GM18505 (cell line): ENCODE measurements around the gene NUCKS1.
"Not testable (repeated sequence)": the region's sequence is repeated elsewhere in the genome, so short reads cannot be mapped to it uniquely, and the experiment has no call there.

Experiments used
- ATAC-seq: cut with Tn5 transposase; IDR thresholded peaks from one replicate; pipeline ENCODE4 v1.9.1; 2021; ENCODE audit not compliant: unreplicated experiment
- POLR2A ChIP-seq: IDR thresholded peaks from 4 replicates; pipeline ENCODE4 v1.6.1; 2011; ENCODE audit warnings: borderline replicate concordance; ENCODE audit not compliant: insufficient read depth, insufficient read length; ENCODE audit errors: extremely low read depth

The NUCKS1 gene

DNA sequence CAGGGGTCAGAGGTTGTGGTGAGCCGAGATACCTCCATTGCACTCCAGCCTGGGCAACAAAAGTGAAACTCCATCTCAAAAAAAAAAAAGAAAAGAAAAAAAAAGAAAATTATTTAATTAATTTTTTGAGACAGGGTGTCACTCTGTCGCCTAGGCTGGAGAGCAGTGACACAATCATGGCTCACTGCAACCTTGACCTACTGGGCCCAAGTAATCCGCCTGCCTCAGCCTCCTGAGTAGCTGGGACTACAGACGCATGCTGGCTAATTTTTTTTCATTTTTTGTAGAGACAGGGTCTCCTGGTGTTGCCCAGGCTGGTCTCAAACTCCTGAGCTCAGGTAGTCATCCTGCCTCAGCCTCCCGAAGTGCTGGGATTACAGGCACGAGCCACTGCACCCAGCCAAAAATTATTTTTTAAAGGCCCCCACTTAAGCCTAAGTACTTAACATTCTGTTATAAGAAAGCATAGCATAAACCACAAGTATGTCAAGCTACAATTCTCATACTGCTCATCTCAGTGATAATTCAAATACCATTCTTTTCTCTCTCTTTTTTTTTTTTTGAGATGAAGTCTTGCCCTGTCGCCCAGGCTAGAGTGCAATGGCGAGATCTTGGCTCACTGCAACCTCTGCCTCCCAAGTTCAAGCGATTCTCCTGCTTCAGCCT, 19.9 kb downstream of the NUCKS1 start:
- TF ChIP-seq POLR2A: no peak
- ATAC-seq: no peak

DNA sequence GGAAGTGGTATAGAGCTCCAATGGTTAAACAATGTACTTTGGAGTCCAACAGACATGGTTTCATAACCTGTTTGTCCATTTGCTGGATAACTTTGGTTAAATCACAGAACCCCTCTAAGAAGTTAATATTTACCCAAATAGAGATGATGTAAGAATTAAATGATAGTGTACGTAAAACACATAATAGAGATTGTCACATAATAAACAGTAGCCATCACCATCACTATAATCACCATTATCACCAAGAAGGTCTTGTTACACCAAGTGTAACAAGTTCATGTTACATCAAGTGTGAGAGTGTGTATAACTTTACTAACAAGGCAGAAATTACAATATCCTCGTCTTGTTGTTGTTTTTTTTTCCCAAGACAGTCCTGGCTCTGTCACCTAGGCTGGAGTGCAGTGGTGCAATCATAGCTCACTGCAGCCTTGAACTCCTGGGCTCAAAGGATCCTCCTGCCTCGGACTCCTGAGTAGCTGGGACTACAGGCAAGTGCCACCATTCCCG, 23.3 kb downstream of the NUCKS1 start:
- ATAC-seq: no peak
- no peak for TF ChIP-seq POLR2A

DNA sequence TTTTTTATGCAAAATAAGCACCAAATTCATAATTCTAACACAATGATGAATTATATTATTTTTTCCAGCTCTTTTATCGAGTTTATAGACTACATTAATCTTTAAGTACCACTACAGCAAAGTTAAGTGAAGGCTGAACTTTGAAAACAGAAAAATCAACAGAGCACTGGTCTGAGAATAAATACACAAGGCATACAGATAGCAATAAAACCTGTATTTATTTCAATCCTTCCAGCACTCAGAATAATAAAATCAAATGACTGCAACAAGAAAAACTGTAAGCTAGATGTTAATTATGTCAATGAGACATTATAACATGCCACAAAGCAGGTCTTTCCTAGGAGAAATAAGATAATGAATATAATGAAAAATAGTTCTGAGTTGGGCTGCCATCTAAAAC, 24.5 kb downstream of the NUCKS1 start:
- no peak for ATAC-seq
- TF ChIP-seq POLR2A: no peak

DNA sequence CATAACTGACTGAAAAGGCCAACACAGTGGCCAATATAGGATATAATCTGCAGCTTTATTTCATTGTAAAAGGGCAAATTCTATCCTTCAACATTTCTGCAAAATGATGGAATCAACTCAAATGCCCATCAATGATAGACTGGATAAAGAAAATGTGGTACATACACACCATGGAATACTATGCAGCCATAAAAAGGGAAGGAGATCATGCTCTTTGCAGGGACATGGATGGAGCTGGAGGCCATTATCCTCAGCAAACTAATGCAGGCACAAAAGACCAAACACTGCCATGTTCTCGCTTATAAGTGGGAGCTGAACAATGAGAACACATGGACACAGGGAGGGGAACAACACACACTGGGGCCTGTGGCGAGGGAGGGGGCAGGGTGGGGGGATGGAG, 29.2 kb downstream of the NUCKS1 start:
- ATAC-seq: not testable (repeated sequence)

DNA sequence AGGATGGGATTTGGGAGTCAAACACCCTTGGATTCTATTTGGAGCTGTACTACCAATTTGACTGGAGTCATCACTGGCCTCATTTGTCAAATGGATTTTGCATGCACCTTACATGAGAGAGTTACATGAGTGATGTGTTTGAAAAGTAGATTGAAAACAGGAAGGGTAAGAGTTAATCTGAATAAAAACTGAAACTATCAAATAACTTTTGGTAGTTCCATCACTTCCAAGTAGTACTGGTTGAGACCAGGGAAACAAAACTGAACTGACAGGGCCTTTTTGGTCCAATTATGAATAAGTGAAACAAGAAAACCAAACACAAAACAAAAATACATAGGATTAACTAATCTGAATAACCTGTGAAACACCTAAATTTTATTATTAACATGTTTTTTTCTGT, 30.2 kb downstream of the NUCKS1 start:
- no peak for ATAC-seq
- no peak for TF ChIP-seq POLR2A

DNA sequence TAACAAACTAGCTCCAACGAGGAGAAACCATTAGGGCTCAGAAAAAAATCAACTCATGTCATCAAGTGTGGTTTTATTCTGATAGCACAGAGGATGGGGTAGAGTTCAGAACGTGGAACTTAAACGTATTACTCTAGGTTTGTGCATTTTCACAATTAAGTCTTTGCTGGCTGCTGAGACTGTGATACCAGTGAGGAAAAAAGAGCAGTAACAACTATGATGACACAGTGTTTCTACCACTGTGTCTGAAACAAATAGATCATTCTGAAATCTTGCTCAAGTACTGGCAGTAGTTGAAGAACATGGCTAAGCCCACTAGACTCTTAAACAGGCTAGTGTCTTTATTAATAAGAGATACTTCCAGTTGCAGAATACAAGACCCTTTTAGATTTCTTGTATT, 31.0 kb downstream of the NUCKS1 start:
- no peak for ATAC-seq
- TF ChIP-seq POLR2A: no peak

DNA sequence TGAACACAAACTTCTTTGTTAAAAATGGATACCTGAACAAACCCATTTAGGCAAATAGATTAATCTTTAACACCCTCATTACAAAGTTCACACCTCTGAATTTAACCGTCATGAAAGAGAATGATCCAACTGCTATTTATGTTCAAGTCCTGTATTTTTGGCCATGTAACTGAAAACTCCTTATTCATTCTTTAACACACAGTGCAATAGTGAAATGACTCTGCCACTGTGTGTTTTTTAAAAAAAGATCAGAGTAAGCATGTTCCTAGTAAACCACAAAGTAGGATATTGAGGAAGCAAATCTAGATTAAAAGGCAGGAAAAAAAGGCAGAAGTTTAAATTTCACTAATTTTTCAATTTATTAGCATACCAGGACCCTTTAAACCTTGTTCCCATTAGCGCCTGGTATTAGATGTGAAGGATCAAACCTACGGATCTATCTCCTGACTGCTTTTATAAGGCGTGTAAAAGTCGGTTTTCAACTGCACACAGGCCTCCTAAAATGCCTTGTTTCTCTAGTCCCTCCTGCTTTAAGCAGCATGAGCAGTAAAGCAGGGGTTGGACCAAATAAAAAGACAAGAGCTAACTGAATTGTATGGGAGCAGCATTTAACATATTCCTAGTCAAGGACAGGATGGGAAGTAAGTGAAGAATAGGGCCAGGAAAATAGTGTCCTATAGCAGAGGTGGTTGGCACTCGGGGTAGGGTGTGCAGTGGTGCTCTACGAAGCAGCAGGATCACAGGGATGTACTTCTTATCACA, 33.4 kb downstream of the NUCKS1 start:
- no peak for ATAC-seq
- TF ChIP-seq POLR2A: no peak

DNA sequence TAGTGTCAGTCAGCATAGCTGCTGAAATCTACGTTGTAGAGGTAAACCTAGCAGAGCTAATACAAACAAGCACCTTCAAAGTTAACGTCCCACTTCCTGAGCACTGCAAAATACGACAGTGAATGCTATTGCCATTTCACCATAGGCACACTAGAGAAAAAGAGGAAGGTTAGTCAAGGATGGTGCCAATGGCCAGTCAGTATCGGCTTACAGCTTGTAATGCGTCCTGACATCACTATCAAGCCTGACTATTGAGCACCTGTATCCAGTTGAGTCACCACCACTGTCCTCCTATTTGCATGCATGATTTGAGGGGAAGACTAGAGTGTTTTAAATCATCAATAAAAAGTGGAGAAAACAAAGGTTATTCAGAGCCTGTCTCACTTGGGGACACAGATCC, 34.4 kb downstream of the NUCKS1 start:
- no peak for ATAC-seq
- no peak for TF ChIP-seq POLR2A

DNA sequence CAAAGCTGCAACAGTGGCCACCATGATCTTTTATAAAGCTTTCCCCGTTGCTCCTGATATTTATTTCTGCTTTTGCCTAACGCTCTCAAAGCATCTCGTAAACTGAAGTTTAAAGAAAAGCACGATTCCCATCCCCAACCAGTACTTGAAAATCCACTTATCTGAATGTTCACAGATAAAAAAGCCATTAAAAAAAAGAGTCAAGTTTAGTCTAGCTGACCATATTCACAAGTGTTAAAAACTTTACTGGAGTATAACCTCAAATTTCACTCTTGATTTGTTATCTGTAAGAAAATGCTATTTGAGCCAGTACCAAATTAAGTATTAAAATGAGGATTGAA, 35.1 kb downstream of the NUCKS1 start:
- no peak for ATAC-seq
- TF ChIP-seq POLR2A: no peak

DNA sequence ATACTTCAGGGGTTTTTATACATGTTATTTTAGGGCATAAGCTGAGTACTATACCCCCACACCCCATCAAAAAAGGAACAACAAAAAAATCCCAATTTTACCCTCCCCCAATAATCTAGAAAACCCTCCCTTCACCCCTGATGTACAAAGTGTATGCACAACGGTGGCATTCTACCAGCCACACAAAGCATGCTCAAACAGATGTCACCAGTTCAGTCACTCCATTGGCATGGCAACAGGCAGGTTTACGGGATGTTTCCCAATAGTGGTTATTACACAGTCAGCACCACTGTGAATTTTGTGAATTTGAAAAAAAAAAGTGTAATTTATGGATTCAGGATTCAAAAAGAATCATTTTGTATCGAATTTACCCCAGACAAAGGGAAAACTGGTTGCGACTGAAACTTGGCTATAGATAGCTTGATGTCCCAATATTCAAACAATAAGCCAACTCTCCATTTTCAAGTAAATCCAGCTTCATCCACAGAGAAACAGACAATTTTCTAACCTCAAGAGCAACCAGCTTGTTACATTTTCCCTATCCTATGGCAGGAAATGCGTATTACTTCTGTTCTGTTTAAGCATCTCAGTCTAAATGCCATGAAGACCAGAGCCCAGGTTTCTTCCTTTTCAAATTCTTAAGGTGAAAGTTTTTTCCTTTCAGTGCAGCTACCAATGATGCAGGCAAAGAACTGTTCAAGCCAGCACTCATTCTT, 35.6 kb downstream of the NUCKS1 start:
- no peak for TF ChIP-seq POLR2A
- ATAC-seq: no peak

DNA sequence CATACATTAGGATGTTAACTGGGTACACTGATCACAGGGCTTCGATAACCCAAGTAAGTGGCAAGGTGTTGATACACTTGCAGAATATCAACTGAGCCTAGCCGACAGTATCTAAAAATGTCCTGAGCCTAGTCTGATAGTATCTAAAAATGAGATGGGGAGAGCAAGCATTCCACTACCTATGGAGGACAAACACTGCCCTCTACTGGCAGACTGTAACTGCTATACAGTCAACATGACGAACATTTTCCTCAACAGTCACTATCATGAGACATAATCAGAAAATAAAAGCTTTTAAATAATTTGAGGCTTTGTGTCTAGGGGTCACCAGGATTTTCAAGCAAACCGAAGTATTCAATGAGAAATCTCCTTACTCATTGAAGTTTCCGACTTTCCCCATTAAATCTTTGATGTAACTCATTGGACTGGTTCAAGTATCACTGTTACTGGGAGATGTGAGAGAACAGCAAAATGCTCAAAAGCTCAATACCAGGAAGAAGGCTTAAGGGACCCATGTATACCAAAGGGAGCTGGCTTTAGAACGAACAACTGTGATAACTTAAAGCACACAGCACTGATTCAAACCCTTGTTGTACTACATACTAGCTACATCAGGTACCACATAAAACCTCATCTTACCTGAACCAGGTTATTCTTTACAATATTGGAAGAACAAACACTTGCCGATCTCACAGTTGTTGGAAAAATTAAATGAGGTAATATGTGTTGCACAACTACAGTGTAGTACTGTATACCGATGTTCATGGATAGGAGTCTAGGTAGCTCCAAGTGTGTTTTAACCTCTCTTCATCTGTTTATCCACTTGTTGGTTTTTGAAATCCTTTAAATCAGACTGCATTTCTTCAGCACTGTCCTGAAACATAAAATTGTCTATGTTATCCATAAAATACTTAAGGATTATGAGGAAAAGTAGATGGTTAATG, 38.6 kb downstream of the NUCKS1 start:
- TF ChIP-seq POLR2A: no peak
- no peak for ATAC-seq

DNA sequence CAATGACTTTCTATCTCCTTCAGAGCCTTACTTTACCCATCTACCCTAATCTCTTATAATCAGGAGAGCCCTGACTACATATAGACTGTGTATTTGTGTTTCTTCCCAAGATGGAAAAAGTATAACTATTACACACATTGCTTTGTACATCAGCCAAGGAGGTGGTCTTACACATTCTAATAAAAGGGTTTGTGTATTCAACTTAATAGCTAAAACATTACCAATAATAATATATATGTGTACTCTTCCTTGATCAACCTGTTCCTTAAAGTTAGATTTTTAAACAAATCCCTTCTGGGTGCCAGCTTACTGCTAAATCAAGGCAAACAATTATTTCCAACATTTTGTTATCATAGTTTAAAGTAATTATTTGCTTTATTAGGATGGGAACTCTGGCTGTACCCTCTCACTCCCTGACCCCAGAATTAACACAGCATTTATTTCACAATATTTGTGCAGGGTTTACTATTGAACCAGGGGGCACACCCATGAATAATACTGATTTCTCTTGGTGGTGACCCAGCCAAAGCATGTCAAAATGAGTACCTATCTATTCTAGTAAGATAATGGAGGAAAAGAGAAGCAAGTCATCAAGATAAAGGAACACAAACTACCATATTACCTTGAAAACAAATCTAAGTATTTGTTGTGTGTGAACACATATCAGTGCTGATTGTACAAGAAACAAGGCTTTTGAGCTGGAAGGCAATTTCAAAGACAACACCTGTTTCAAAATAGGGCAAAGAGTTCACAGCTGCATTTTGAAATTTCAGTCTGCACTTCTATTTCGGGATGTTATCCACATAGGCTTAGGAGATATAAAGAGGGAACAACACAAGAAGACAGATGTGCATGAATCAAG, 39.5 kb downstream of the NUCKS1 start:
- no peak for TF ChIP-seq POLR2A
- no peak for ATAC-seq
